Endothelial cell of umbilical vein (primary cell): ENCODE data around the gene GAB2.

Source experiments
- EZH2 ChIP-seq: IDR thresholded peaks from 2 replicates; pipeline ENCODE4 v1.6.1; 2012; ENCODE audit warnings: borderline replicate concordance, low read depth, mild to moderate bottlenecking, moderate library complexity, low read length, inconsistent platforms; ENCODE audit not compliant: severe bottlenecking
- FOS ChIP-seq: IDR thresholded peaks from 2 replicates; pipeline ENCODE4 v1.6.1; 2011; ENCODE audit warnings: mild to moderate bottlenecking, low read length, moderate library complexity, borderline replicate concordance; ENCODE audit not compliant: insufficient read depth
- GATA2 ChIP-seq: IDR thresholded peaks from 2 replicates; pipeline ENCODE4 v1.7.0; 2011; ENCODE audit warnings: low read depth, mild to moderate bottlenecking, moderate library complexity, mixed read lengths, low read length; ENCODE audit not compliant: insufficient read length, insufficient read depth
- JUN ChIP-seq: IDR thresholded peaks from 2 replicates; pipeline ENCODE4 v1.6.1; 2011; ENCODE audit warnings: borderline replicate concordance, low read depth; ENCODE audit not compliant: insufficient read length, insufficient read depth
- MYC ChIP-seq: IDR thresholded peaks from one replicate; pipeline ENCODE4 v1.6.1; 2011; ENCODE audit warnings: mild to moderate bottlenecking, low read depth, low read length
- POLR2A ChIP-seq: IDR thresholded peaks from 2 replicates; pipeline ENCODE4 v1.6.1; 2012; ENCODE audit warnings: low read depth, mild to moderate bottlenecking, control low read depth, low read length
- POLR2AphosphoS5 ChIP-seq: IDR thresholded peaks from 2 replicates; pipeline ENCODE4 v1.6.1; 2012; ENCODE audit warnings: low read depth, mild to moderate bottlenecking, control low read depth, low read length, moderate library complexity; ENCODE audit not compliant: insufficient read depth
- TF ChIP-seq, protein P1 (sequence below): IDR thresholded peaks from 2 replicates; pipeline ENCODE4 v1.6.1; 2011; ENCODE audit not compliant: insufficient read depth, insufficient read length
- TF ChIP-seq, protein P2 (sequence below), 2 donors: IDR thresholded peaks; 1 replicate in 1 of 2; 2 replicates in 1 of 2; pipeline ENCODE4 v1.5.1; 2011; ENCODE audit warnings: low read length in 2 of 2, mild to moderate bottlenecking in 2 of 2, moderate library complexity in 2 of 2, control low read depth in 1 of 2, inconsistent platforms in 1 of 2, low read depth in 1 of 2; ENCODE audit not compliant: insufficient read depth in 1 of 2; ENCODE audit errors: extremely low read depth in 1 of 2

DNA sequence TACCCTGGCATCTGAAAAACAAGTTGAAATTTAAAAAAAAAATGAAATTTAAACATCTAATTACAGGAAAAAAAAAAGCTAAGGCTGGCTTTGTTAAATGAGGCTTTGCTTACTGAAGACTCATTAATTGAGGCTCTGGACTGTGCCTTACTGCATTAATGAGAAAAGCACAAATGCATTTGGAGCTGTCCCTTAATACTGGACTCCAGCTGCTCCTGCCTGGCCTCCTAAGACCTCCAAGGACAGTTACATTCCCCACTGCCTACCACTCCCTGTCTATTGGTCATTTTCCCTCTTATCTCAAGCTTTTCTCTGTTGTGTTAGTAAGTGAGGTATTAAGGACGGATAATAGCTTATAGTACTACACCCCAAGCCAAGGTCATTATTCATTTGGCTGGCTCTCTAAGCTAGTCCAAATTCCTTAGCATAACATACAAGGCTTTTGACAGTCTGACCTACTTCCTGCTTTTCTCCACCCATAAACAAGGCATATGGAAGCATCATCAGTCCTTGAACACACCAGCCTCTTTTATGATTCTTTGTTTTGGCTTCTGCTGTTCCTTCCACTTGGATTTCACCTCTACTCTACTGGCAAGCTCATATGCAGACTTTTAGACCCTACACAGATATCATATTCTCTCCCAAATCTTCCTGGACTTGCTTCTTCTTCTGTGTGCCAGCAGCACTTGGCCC is 166.4 kb downstream of the GAB2 start:
- TF ChIP-seq, protein P1, sequence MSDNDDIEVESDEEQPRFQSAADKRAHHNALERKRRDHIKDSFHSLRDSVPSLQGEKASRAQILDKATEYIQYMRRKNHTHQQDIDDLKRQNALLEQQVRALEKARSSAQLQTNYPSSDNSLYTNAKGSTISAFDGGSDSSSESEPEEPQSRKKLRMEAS = no peak
- TF ChIP-seq, protein P2, sequence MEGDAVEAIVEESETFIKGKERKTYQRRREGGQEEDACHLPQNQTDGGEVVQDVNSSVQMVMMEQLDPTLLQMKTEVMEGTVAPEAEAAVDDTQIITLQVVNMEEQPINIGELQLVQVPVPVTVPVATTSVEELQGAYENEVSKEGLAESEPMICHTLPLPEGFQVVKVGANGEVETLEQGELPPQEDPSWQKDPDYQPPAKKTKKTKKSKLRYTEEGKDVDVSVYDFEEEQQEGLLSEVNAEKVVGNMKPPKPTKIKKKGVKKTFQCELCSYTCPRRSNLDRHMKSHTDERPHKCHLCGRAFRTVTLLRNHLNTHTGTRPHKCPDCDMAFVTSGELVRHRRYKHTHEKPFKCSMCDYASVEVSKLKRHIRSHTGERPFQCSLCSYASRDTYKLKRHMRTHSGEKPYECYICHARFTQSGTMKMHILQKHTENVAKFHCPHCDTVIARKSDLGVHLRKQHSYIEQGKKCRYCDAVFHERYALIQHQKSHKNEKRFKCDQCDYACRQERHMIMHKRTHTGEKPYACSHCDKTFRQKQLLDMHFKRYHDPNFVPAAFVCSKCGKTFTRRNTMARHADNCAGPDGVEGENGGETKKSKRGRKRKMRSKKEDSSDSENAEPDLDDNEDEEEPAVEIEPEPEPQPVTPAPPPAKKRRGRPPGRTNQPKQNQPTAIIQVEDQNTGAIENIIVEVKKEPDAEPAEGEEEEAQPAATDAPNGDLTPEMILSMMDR (IDR thresholded peaks at IDR 0.05; ENCODE audit: extremely low read depth in 1 of 2, insufficient read depth in 1 of 2, low read depth in 1 of 2, low read length in 2 of 2) = no peak
- no peak for TF ChIP-seq JUN
- TF ChIP-seq POLR2AphosphoS5 = no peak
- no peak for TF ChIP-seq MYC
- no peak for TF ChIP-seq POLR2A
- no peak for TF ChIP-seq EZH2
- no peak for TF ChIP-seq FOS
- no peak for TF ChIP-seq GATA2
